Loucy (cell line): ENCODE results near the gene ZNRF1.

ENCODE experiments used
- H2AFZ ChIP-seq: fragments of 200-600 bp; sonication (generic); 2 replicates; pipeline ENCODE4 v1.6.0; 2016; ENCODE audit warnings: antibody characterized with exemption, mild to moderate bottlenecking, low read length, moderate library complexity
- H3F3A ChIP-seq: fragments of 200-600 bp; 2 replicates; pipeline ENCODE4 v1.6.0; 2016; ENCODE audit warnings: antibody characterized with exemption, low read depth, mild to moderate bottlenecking
- H3K27me3 ChIP-seq: fragments of 200-600 bp; sonication (generic); 2 replicates; pipeline ENCODE4 v1.6.1; 2014; ENCODE audit warnings: low read length, mild to moderate bottlenecking; ENCODE audit not compliant: insufficient read depth, poor library complexity, severe bottlenecking
- H3K36me3 ChIP-seq: fragments of 200-600 bp; sonication (generic); 2 replicates; pipeline ENCODE4 v1.6.1; 2016; ENCODE audit warnings: low read length; ENCODE audit not compliant: insufficient read depth
- H3K4me1 ChIP-seq: fragments of 200-600 bp; sonication (generic); 2 replicates; pipeline ENCODE4 v1.5.1; 2014; ENCODE audit warnings: low read length, mild to moderate bottlenecking; ENCODE audit not compliant: insufficient read depth, poor library complexity, severe bottlenecking
- H3K4me2 ChIP-seq: fragments of 200-600 bp; sonication (generic); 2 replicates; pipeline ENCODE4 v1.6.0; 2014; ENCODE audit warnings: antibody characterized with exemption, low read length, low read depth, mild to moderate bottlenecking; ENCODE audit not compliant: poor library complexity, severe bottlenecking
- H3K4me3 ChIP-seq: fragments of 200-600 bp; sonication (generic); 2 replicates; pipeline ENCODE4 v1.5.1; 2014; ENCODE audit warnings: low read length, mild to moderate bottlenecking, mixed read lengths; ENCODE audit not compliant: poor library complexity, severe bottlenecking
- H3K79me2 ChIP-seq: fragments of 200-600 bp; sonication (generic); 2 replicates; pipeline ENCODE4 v1.6.1; 2014; ENCODE audit warnings: low read length; ENCODE audit not compliant: insufficient read depth
- H3K9ac ChIP-seq: fragments of 200-600 bp; sonication (generic); 2 replicates; pipeline ENCODE4 v1.6.0; 2014; ENCODE audit warnings: mild to moderate bottlenecking, low read depth, low read length, moderate library complexity; ENCODE audit not compliant: poor library complexity, severe bottlenecking
- H3K9me2 ChIP-seq: fragments of 200-600 bp; sonication (generic); replicated peaks from 2 replicates; pipeline ENCODE4 v1.6.1; 2016; ENCODE audit warnings: low read depth, low read length, mixed read lengths
- H3K9me3 ChIP-seq: fragments of 200-600 bp; sonication (generic); 2 replicates; pipeline ENCODE4 v1.6.1; 2014; ENCODE audit warnings: mild to moderate bottlenecking, antibody characterized with exemption, low read length, low read depth; ENCODE audit not compliant: insufficient read depth
- H4K20me1 ChIP-seq: fragments of 200-600 bp; sonication (generic); 2 replicates; pipeline ENCODE4 v1.6.0; 2014; ENCODE audit warnings: antibody characterized with exemption, low read length, mild to moderate bottlenecking; ENCODE audit not compliant: insufficient read depth, poor library complexity, severe bottlenecking
- EZH2phosphoT487 ChIP-seq: fragments of 200-600 bp; IDR thresholded peaks from 2 replicates; pipeline ENCODE4 v1.6.1; 2018; ENCODE audit warnings: antibody characterized with exemption, mild to moderate bottlenecking, moderate library complexity, borderline replicate concordance
- TF ChIP-seq, protein P1 (sequence below): fragments of 200-600 bp; sonication (generic); conservative IDR thresholded peaks from 2 replicates; pipeline ENCODE4 v1.5.1; 2014; ENCODE audit warnings: mild to moderate bottlenecking, antibody characterized with exemption, low read length

Gene ZNRF1

DNA sequence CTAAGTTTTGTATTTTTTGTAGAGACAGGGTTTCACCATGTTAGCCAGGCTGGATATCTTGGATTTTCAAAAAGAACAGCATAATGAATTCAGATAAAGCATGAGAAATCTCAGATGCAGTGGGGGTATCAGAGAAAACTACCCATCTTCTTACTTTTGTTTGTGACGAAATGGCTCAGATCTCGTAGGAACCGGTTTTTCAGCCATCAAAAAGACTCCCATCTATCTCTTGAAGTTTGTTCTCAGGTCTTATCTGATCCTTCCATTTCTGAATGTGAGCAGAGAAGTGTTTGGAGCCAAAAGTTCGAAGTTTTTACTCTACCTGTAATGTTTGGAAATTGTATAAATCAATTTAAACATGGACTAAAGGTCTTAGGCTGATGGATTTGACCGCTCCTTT is 60.6 kb downstream of the ZNRF1 start:
- H4K20me1 ChIP-seq: peaks cover 95% of the 10 kb centered on the region
- peaks cover 100% of the 10 kb centered on the region for H3K79me2 ChIP-seq
- TF ChIP-seq, protein P1, sequence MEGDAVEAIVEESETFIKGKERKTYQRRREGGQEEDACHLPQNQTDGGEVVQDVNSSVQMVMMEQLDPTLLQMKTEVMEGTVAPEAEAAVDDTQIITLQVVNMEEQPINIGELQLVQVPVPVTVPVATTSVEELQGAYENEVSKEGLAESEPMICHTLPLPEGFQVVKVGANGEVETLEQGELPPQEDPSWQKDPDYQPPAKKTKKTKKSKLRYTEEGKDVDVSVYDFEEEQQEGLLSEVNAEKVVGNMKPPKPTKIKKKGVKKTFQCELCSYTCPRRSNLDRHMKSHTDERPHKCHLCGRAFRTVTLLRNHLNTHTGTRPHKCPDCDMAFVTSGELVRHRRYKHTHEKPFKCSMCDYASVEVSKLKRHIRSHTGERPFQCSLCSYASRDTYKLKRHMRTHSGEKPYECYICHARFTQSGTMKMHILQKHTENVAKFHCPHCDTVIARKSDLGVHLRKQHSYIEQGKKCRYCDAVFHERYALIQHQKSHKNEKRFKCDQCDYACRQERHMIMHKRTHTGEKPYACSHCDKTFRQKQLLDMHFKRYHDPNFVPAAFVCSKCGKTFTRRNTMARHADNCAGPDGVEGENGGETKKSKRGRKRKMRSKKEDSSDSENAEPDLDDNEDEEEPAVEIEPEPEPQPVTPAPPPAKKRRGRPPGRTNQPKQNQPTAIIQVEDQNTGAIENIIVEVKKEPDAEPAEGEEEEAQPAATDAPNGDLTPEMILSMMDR: no peak
- peaks cover 52% of the 10 kb centered on the region for H3K4me1 ChIP-seq
- no peak overlapping the region for H3K4me2 ChIP-seq
- no peaks in the 10 kb centered on the region for H3K27me3 ChIP-seq
- H3F3A ChIP-seq: no peaks in the 10 kb centered on the region
- peaks cover 45% of the 10 kb centered on the region; the same call in 1 of the 2 replicates for H3K36me3 ChIP-seq
- no peaks in the 10 kb centered on the region for H3K9me2 ChIP-seq
- H3K9me3 ChIP-seq: no peaks in the 10 kb centered on the region
- H3K9ac ChIP-seq: no peak overlapping the region
- no peak overlapping the region for H2AFZ ChIP-seq
- H3K4me3 ChIP-seq: no peak overlapping the region

DNA sequence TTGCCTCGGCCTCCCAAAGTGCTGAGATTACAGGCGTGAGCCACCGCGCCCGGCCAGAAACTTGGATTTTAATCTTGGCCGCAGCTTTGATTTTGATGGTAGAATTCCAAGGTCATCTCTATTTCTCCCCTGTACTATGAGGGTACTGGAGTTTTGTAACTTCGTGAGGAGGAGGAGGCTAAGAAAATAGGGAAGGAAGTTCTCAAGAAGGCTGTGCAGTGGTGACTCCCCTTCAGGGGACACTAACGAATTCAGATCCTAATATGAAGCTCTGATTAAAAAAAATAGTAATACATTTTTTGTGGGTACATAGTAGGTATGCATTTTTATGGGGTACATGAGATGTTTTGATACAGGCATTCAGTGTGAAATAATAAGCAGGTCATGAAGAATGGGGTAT is 61.9 kb downstream of the ZNRF1 start:
- H3K9me2 ChIP-seq: no peaks in the 10 kb centered on the region
- H3K4me2 ChIP-seq: no peak overlapping the region
- H3K27me3 ChIP-seq: no peaks in the 10 kb centered on the region
- H3K9ac ChIP-seq: no peak overlapping the region
- peaks cover 56% of the 10 kb centered on the region for H3K4me1 ChIP-seq
- no peaks in the 10 kb centered on the region for H3F3A ChIP-seq
- no peak overlapping the region for H3K4me3 ChIP-seq
- TF ChIP-seq EZH2phosphoT487: no peak
- TF ChIP-seq, protein P1: no peak
- no peak overlapping the region for H2AFZ ChIP-seq
- no peaks in the 10 kb centered on the region for H3K9me3 ChIP-seq
- H4K20me1 ChIP-seq: peaks cover 88% of the 10 kb centered on the region
- peaks cover 100% of the 10 kb centered on the region for H3K79me2 ChIP-seq
- peaks cover 35% of the 10 kb centered on the region; the same call in 1 of the 2 replicates for H3K36me3 ChIP-seq

DNA sequence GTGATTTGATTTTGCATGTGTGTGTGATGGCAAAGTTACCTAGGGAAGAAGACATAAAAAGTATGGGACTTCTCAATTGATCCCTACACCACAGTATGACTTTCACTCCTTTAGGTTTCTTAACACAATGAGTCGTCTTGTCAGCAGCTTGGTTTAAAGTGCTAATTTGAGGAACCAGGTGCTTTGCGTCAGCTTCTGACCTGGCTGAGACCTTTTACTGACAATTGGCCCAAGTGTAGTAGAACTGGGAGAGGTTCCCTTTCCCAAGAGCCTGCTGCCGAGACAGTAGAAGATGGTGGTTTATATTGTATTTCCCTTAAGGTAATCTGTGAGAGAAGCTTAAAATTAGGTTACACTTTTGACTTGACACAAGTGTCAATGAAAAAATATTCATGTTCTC is 62.8 kb downstream of the ZNRF1 start:
- Histone ChIP-seq H3K4me2 (peak overlapping the region; percentile 96), H3K4me1 (peaks cover 59% of the 10 kb centered on the region), H3K9me3 (no peaks in the 10 kb centered on the region), H4K20me1 (peaks cover 78% of the 10 kb centered on the region), H3K36me3 (peaks cover 26% of the 10 kb centered on the region; the same call in 1 of the 2 replicates), H3K79me2 (peaks cover 100% of the 10 kb centered on the region), H3K9me2 (no peaks in the 10 kb centered on the region), H2AFZ (no peak overlapping the region), H3K9ac (no peak overlapping the region), H3K4me3 (no peak overlapping the region), H3K27me3 (no peaks in the 10 kb centered on the region), H3F3A (no peaks in the 10 kb centered on the region)
- TF ChIP-seq, protein P1: no peak
- TF ChIP-seq EZH2phosphoT487: no peak
